Neural crest cell (in vitro differentiated cells): ENCODE measurements around the gene RAB3GAP2. TPM values are rescaled to one million over a fixed set of nuclear protein-coding genes. Genes with fewer than 3 reads are reported as not detected.

Source experiments
- DNase-seq: peaks from one replicate; pipeline ENCODE4 v3.0.0; 2021; ENCODE audit warnings: low read depth, mixed read lengths, low spot score
- H3K27ac Mint-ChIP-seq: one replicate; pipeline ENCODE4 v1.8.0; 2021; ENCODE audit warnings: mild to moderate bottlenecking, mixed read lengths; ENCODE audit not compliant: unreplicated experiment
- H3K27me3 Mint-ChIP-seq: 2 replicates; pipeline ENCODE4 v1.8.0; 2021; ENCODE audit warnings: low read depth, mild to moderate bottlenecking, mixed read lengths
- H3K36me3 Mint-ChIP-seq: 2 replicates; pipeline ENCODE4 v1.8.0; 2021; ENCODE audit warnings: low read depth, mild to moderate bottlenecking, mixed read lengths
- H3K4me1 Mint-ChIP-seq: 2 replicates; pipeline ENCODE4 v1.8.0; 2021; ENCODE audit warnings: mixed read lengths
- H3K4me3 Mint-ChIP-seq: one replicate; pipeline ENCODE4 v1.8.0; 2021; ENCODE audit warnings: mild to moderate bottlenecking, mixed read lengths
- H3K9me3 Mint-ChIP-seq: 2 replicates; pipeline ENCODE4 v1.8.0; 2021; ENCODE audit warnings: mixed read lengths
- total RNA-seq: library from RNA; stranded (reverse); gene quantifications from 2 replicates; pipeline ENCODE4 v1.2.1, GENCODE V29; 2021
- TF ChIP-seq, protein P1 (sequence below): fragments of 200-600 bp; sonication (generic); conservative IDR thresholded peaks from 2 replicates; pipeline ENCODE4 v1.5.0; 2021; ENCODE audit warnings: antibody characterized with exemption, mild to moderate bottlenecking

The RAB3GAP2 gene
- total RNA-seq, 1 donor from 2014 or later, result 36.4 TPM

DNA sequence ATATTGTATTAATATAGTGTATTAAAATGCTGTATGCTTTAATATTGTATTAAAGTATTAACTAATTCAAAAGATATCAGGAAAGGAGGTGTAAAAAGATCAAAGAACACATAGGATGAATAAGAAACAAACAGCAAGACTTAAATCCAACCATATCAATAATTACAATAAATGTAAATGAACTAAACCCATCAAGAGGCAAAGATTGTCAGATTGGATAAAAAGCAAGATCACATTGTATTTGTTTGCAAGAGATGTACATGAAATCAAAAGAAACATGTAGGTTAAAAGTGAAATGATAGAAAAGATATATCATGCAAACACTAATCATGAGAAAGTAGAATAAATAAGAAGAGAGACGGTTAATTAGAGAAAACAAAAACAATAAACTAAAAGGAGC, 34.1 kb upstream of the RAB3GAP2 start:
- Mint-ChIP-seq H3K27ac (no peak overlapping the region), H3K27me3 (no peaks in the 10 kb centered on the region), H3K9me3 (peaks cover 3% of the 10 kb centered on the region), H3K36me3 (no peaks in the 10 kb centered on the region), H3K4me1 (peaks cover 3% of the 10 kb centered on the region), H3K4me3 (no peak overlapping the region)
- TF ChIP-seq, protein P1, sequence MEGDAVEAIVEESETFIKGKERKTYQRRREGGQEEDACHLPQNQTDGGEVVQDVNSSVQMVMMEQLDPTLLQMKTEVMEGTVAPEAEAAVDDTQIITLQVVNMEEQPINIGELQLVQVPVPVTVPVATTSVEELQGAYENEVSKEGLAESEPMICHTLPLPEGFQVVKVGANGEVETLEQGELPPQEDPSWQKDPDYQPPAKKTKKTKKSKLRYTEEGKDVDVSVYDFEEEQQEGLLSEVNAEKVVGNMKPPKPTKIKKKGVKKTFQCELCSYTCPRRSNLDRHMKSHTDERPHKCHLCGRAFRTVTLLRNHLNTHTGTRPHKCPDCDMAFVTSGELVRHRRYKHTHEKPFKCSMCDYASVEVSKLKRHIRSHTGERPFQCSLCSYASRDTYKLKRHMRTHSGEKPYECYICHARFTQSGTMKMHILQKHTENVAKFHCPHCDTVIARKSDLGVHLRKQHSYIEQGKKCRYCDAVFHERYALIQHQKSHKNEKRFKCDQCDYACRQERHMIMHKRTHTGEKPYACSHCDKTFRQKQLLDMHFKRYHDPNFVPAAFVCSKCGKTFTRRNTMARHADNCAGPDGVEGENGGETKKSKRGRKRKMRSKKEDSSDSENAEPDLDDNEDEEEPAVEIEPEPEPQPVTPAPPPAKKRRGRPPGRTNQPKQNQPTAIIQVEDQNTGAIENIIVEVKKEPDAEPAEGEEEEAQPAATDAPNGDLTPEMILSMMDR, result no peak
- DNase-seq, result no peak

DNA sequence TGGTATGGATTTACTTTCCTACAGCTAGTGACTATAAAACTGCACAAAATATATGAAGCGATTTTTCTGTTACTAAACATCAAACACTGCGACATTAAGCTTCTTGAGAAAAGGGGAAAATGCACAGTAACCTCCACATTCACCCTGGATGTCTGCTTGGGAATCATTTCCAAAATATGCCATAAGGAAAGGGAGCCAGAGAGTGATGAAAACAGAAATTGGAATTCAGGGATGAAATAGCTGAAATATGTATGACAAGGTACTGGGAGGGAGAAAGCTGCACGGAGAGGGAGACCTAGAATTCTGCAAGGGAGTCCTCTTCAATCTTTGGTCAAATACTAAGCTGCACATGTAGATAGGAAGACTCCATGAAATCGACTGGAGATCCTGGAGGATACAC, 31.6 kb upstream of the RAB3GAP2 start:
- peaks cover 18% of the 10 kb centered on the region for H3K4me1 Mint-ChIP-seq
- TF ChIP-seq, protein P1, result no peak
- H3K27me3 Mint-ChIP-seq, result no peaks in the 10 kb centered on the region
- no peaks in the 10 kb centered on the region for H3K36me3 Mint-ChIP-seq
- H3K9me3 Mint-ChIP-seq, result peaks cover 3% of the 10 kb centered on the region
- DNase-seq, result no peak
- no peak overlapping the region for H3K4me3 Mint-ChIP-seq
- H3K27ac Mint-ChIP-seq, result no peak overlapping the region

DNA sequence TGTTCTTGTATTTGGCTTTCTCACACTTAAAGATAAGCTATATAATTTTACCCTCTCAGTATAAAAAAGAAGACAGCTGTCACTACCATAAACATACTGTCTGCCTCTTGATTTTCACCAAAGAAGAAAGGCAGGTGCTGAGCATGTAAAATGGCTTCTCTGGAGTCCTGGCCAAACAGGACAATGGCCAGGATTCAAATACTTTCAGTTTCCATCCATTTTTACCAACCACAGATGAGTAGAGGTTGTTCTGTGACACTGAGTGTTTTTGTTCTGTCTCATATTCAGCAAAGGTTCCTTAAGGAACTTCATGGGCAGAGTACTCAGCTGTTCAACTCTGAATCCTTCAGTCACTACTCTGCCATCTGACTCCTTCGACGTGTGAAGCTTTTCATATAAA, 29.4 kb upstream of the RAB3GAP2 start:
- no peak for DNase-seq
- Mint-ChIP-seq H3K27me3 (no peaks in the 10 kb centered on the region), H3K9me3 (peaks cover 3% of the 10 kb centered on the region), H3K4me1 (peaks cover 26% of the 10 kb centered on the region), H3K36me3 (no peaks in the 10 kb centered on the region), H3K27ac (no peak overlapping the region), H3K4me3 (no peak overlapping the region)
- TF ChIP-seq, protein P1, result no peak

- H3K4me3 Mint-ChIP-seq, result peak overlapping the region; percentile 59
- peak; percentile 36 for DNase-seq
- H3K27me3 Mint-ChIP-seq, result no peaks in the 10 kb centered on the region
- H3K27ac Mint-ChIP-seq, result peak overlapping the region; percentile 94
- peaks cover 26% of the 10 kb centered on the region for H3K4me1 Mint-ChIP-seq
- peaks cover 3% of the 10 kb centered on the region for H3K9me3 Mint-ChIP-seq
- TF ChIP-seq, protein P1, result no peak
- no peaks in the 10 kb centered on the region for H3K36me3 Mint-ChIP-seq
Measured at GRCh38 chr1:220300442-220301121, 28.3 kb upstream of the RAB3GAP2 start.

DNA sequence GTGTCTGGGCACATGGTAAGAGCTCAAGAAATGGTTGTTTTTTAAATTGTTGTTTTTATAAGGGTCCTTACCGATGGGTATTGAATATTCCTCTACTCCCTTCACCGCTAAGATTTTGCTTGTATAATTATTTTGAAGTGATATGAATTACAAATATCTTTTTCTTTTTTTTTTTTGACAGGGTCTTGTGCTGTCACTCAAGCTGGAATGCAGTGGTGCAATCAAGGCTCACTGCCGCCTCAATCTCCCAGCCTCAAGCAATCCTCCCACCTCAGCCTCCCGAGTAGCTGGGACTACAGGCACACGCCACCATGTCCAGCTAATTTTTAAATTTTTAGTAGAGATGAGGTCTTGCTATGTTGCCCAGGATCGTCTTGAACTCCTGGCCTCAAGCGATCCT, 27.1 kb upstream of the RAB3GAP2 start:
- Mint-ChIP-seq H3K4me1 (peaks cover 26% of the 10 kb centered on the region), H3K9me3 (peaks cover 3% of the 10 kb centered on the region), H3K27me3 (no peaks in the 10 kb centered on the region), H3K4me3 (no peak overlapping the region), H3K27ac (no peak overlapping the region), H3K36me3 (no peaks in the 10 kb centered on the region)
- TF ChIP-seq, protein P1, result no peak
- DNase-seq, result no peak
